WTC11 (cell line): Measurements from ENCODE around the gene OPALIN.

Source experiments
- ATF3 ChIP-seq: sonication (generic); formaldehyde crosslinking; conservative IDR thresholded peaks from 2 replicates; pipeline ENCODE4 v1.8.1; 2022; ENCODE audit warnings: mild to moderate bottlenecking, missing genetic modification reagents
- CREB1 ChIP-seq: sonication (generic); formaldehyde crosslinking; IDR thresholded peaks from 2 replicates; pipeline ENCODE4 v1.8.0; 2023; ENCODE audit warnings: mild to moderate bottlenecking, missing genetic modification reagents
- CTCF ChIP-seq: fragments of 200-600 bp; IDR thresholded peaks from 2 replicates; pipeline ENCODE4 v1.8.0; 2022; ENCODE audit warnings: antibody characterized with exemption
- E2F4 ChIP-seq: sonication (generic); formaldehyde crosslinking; IDR thresholded peaks from 2 replicates; pipeline ENCODE4 v1.8.1; 2022; ENCODE audit warnings: low read depth, mild to moderate bottlenecking, moderate library complexity, missing genetic modification reagents, borderline replicate concordance
- ETV6 ChIP-seq: sonication (generic); formaldehyde crosslinking; IDR thresholded peaks from 2 replicates; pipeline ENCODE4 v1.8.1; 2022; ENCODE audit warnings: mild to moderate bottlenecking, missing genetic modification reagents
- FOXJ3 ChIP-seq: sonication (generic); formaldehyde crosslinking; IDR thresholded peaks from 2 replicates; pipeline ENCODE4 v1.9.0; 2021; ENCODE audit warnings: missing genetic modification reagents, mild to moderate bottlenecking, borderline replicate concordance
- JUN ChIP-seq: sonication (generic); formaldehyde crosslinking; IDR thresholded peaks from 2 replicates; pipeline ENCODE4 v1.8.0; 2023; ENCODE audit warnings: mild to moderate bottlenecking, missing genetic modification reagents
- ZNF121 ChIP-seq: sonication (generic); formaldehyde crosslinking; IDR thresholded peaks from 2 replicates; pipeline ENCODE4 v1.8.0; 2023; ENCODE audit warnings: missing genetic modification reagents
- ZNF263 ChIP-seq: sonication (generic); formaldehyde crosslinking; IDR thresholded peaks from 2 replicates; pipeline ENCODE4 v1.8.1; 2022; ENCODE audit warnings: low read depth, mild to moderate bottlenecking, moderate library complexity, missing genetic modification reagents
- ZNF423 ChIP-seq: fragments of 250-450 bp; sonication (Bioruptor Pico); IDR thresholded peaks from 2 replicates; pipeline ENCODE4 v2.1.2; 2022; ENCODE audit warnings: mild to moderate bottlenecking, moderate library complexity
- TF ChIP-seq, protein P1 (sequence below): sonication (generic); formaldehyde crosslinking; IDR thresholded peaks from 2 replicates; pipeline ENCODE4 v1.8.1; 2023; ENCODE audit warnings: mild to moderate bottlenecking, moderate library complexity, missing genetic modification reagents
- TF ChIP-seq, protein P2 (sequence below): sonication (generic); formaldehyde crosslinking; IDR thresholded peaks from 2 replicates; pipeline ENCODE4 v1.8.0; 2022; ENCODE audit warnings: mild to moderate bottlenecking, missing genetic modification reagents
- TF ChIP-seq, protein P3 (sequence below): fragments of 250-450 bp; sonication (Bioruptor Pico); IDR thresholded peaks from 2 replicates; pipeline ENCODE4 v1.9.0; 2021; ENCODE audit warnings: moderate library complexity, mild to moderate bottlenecking, inconsistent platforms, borderline replicate concordance
- TF ChIP-seq, protein P4 (sequence below): fragments of 250-450 bp; sonication (Bioruptor Pico); IDR thresholded peaks from 2 replicates; pipeline ENCODE4 v1.9.0; 2021; ENCODE audit warnings: mild to moderate bottlenecking

DNA sequence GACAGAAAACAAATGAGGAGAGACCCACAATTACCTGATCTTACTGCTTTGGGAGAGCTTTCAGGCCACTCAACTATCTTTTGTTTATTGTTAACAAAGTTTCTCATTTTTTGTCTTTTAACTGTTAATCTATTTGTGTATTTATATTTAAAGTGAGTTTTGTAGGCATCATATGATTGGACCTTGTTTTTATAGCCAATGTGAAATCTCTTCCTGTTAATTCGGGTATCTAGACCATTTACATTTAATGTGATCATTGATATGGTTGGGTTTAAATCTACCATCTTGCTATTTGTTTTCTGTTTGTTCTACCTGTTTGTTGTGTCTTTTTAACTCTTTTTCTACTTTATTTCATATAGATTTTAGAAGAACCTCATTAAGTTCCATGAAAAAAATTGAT, 12.5 kb downstream of the OPALIN start:
- no peak for TF ChIP-seq CREB1
- TF ChIP-seq CTCF = no peak
- no peak for TF ChIP-seq ZNF263 (CRISPR knock-in tag)
- no peak for TF ChIP-seq ATF3 (CRISPR knock-in tag)
- no peak for TF ChIP-seq E2F4
- TF ChIP-seq, protein P1, sequence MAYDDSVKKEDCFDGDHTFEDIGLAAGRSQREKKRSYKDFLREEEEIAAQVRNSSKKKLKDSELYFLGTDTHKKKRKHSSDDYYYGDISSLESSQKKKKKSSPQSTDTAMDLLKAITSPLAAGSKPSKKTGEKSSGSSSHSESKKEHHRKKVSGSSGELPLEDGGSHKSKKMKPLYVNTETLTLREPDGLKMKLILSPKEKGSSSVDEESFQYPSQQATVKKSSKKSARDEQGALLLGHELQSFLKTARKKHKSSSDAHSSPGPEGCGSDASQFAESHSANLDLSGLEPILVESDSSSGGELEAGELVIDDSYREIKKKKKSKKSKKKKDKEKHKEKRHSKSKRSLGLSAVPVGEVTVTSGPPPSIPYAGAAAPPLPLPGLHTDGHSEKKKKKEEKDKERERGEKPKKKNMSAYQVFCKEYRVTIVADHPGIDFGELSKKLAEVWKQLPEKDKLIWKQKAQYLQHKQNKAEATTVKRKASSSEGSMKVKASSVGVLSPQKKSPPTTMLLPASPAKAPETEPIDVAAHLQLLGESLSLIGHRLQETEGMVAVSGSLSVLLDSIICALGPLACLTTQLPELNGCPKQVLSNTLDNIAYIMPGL = no peak
- no peak for TF ChIP-seq ETV6 (CRISPR knock-in tag)
- no peak for TF ChIP-seq FOXJ3 (CRISPR knock-in tag)
- no peak for TF ChIP-seq ZNF423 (CRISPR knock-in tag)
- no peak for TF ChIP-seq ZNF121 (CRISPR knock-in tag)
- TF ChIP-seq, protein P2, sequence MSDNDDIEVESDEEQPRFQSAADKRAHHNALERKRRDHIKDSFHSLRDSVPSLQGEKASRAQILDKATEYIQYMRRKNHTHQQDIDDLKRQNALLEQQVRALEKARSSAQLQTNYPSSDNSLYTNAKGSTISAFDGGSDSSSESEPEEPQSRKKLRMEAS (CRISPR knock-in tag) = no peak
- TF ChIP-seq, protein P3, sequence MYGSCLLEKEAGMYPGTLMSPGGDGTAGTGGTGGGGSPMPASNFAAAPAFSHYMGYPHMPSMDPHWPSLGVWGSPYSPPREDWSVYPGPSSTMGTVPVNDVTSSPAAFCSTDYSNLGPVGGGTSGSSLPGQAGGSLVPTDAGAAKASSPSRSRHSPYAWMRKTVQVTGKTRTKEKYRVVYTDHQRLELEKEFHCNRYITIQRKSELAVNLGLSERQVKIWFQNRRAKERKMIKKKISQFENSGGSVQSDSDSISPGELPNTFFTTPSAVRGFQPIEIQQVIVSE (CRISPR knock-in tag) = no peak
- TF ChIP-seq, protein P4, sequence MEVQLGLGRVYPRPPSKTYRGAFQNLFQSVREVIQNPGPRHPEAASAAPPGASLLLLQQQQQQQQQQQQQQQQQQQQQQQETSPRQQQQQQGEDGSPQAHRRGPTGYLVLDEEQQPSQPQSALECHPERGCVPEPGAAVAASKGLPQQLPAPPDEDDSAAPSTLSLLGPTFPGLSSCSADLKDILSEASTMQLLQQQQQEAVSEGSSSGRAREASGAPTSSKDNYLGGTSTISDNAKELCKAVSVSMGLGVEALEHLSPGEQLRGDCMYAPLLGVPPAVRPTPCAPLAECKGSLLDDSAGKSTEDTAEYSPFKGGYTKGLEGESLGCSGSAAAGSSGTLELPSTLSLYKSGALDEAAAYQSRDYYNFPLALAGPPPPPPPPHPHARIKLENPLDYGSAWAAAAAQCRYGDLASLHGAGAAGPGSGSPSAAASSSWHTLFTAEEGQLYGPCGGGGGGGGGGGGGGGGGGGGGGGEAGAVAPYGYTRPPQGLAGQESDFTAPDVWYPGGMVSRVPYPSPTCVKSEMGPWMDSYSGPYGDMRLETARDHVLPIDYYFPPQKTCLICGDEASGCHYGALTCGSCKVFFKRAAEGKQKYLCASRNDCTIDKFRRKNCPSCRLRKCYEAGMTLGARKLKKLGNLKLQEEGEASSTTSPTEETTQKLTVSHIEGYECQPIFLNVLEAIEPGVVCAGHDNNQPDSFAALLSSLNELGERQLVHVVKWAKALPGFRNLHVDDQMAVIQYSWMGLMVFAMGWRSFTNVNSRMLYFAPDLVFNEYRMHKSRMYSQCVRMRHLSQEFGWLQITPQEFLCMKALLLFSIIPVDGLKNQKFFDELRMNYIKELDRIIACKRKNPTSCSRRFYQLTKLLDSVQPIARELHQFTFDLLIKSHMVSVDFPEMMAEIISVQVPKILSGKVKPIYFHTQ = no peak
- no peak for TF ChIP-seq JUN (CRISPR knock-in tag)
